RPMI7951 (cell line): ENCODE measurements around the gene RRAD. TPM values are rescaled to one million over a fixed set of nuclear protein-coding genes. Genes with fewer than 3 reads are reported as not detected.
"Not testable (repeated sequence)": the region's sequence is repeated elsewhere in the genome, so short reads cannot be mapped to it uniquely, and the experiment has no call there.

Experiments used
- DNase-seq: peaks from one replicate; pipeline ENCODE4 v3.0.0-alpha.2; 2012; ENCODE audit warnings: low read depth
- total RNA-seq: library from RNA; depleted of rRNA; stranded (reverse); fragments of >200 nt; shearing (Covaris generic); gene quantifications from 2 replicates; pipeline ENCODE4 v1.2.3, GENCODE V29; 2014; rRNA removed

The RRAD gene
- 3.4 and 5.1 TPM in 2 replicates for total RNA-seq

GRCh38 chr16:66925322-66925840 is at the start of gene RRAD:
RRAD (minus strand) TSS chr16:66925535; CDS start chr16:66925179, 356 bp downstream.
- DNase-seq: peak; percentile 59

GRCh38 chr16:66974932-66975246 is 49.6 kb upstream of the RRAD start:
- DNase-seq: not testable (repeated sequence)

- DNase-seq: not testable (repeated sequence)
Measured at GRCh38 chr16:66974156-66974931, 49.0 kb upstream of the RRAD start.

GRCh38 chr16:66973716-66974115 is 48.4 kb upstream of the RRAD start:
- no peak for DNase-seq

- DNase-seq: no peak
Measured at GRCh38 chr16:66972983-66973382, 47.6 kb upstream of the RRAD start.

- DNase-seq: peak; percentile 25
Measured at GRCh38 chr16:66970775-66971720, 45.7 kb upstream of the RRAD start.

GRCh38 chr16:66968847-66969246 is 43.5 kb upstream of the RRAD start:
- no peak for DNase-seq

- no peak for DNase-seq
Measured at GRCh38 chr16:66964049-66964448, 38.7 kb upstream of the RRAD start.

- no peak for DNase-seq
Measured at GRCh38 chr16:66961914-66962313, 36.6 kb upstream of the RRAD start.

- peak; percentile 63 for DNase-seq
Measured at GRCh38 chr16:66961065-66961744, 35.9 kb upstream of the RRAD start, which contains the start of gene CES3. CES3 (plus strand) TSS chr16:66961266; CDS start chr16:66961308, 42 bp downstream.

GRCh38 chr16:66960270-66960669 is 34.9 kb upstream of the RRAD start:
- DNase-seq: no peak

GRCh38 chr16:66959704-66960161 is 34.4 kb upstream of the RRAD start:
- no peak for DNase-seq

- no peak for DNase-seq
Measured at GRCh38 chr16:66958857-66959703, 33.7 kb upstream of the RRAD start.

- not testable (repeated sequence) for DNase-seq
Measured at GRCh38 chr16:66956154-66956457, 30.8 kb upstream of the RRAD start.

- DNase-seq: not testable (repeated sequence)
Measured at GRCh38 chr16:66955363-66956153, 30.2 kb upstream of the RRAD start.

- peak; percentile 74 for DNase-seq
Measured at GRCh38 chr16:66954097-66954659, 28.8 kb upstream of the RRAD start.

GRCh38 chr16:66953462-66954096 is 28.2 kb upstream of the RRAD start:
- no peak for DNase-seq

- no peak for DNase-seq
Measured at GRCh38 chr16:66952430-66953110, 27.2 kb upstream of the RRAD start.
